BJ (cell line): ENCODE data around the gene MINDY3. TPM values are rescaled to one million over a fixed set of nuclear protein-coding genes. Genes with fewer than 3 reads are reported as not detected.
"Not testable (repeated sequence)": the region's sequence is repeated elsewhere in the genome, so short reads cannot be mapped to it uniquely, and the experiment has no call there.

Source experiments
- CTCF ChIA-PET: fragments of 350-600 bp; formaldehyde crosslinking; extraction: SDS; loops from one replicate; lab custom pipeline; 2021; ENCODE audit warnings: antibody characterized with exemption, inconsistent platforms; lab: Yijun Ruan, JAX
- POLR2A ChIA-PET: fragments of 300-600 bp; sonication (Branson Sonifier 250); formaldehyde crosslinking; extraction: SDS; loops from one replicate; lab custom pipeline; 2021; ENCODE audit warnings: antibody characterized with exemption; lab: Charles Lee
- DNase-seq: peaks from one replicate; pipeline ENCODE4 v3.0.0-alpha.2; 2011; ENCODE audit warnings: low read depth
- H3K27me3 ChIP-seq: 2 replicates; pipeline ENCODE4 v1.6.0; 2011; ENCODE audit warnings: low read length; ENCODE audit not compliant: control insufficient read depth, insufficient read depth
- H3K36me3 ChIP-seq: 2 replicates; pipeline ENCODE4 v1.5.1; 2011; ENCODE audit warnings: low read length; ENCODE audit not compliant: control insufficient read depth, insufficient read depth
- H3K4me3 ChIP-seq: 2 replicates; pipeline ENCODE4 v1.5.1; 2011; ENCODE audit warnings: low read depth, mild to moderate bottlenecking, control low read depth, low read length
- polyA plus RNA-seq: library from polyadenylated mRNA; depleted of rRNA; stranded (reverse); fragments of >200 nt; gene quantifications from 2 replicates; pipeline ENCODE4 v1.2.3, GENCODE V29; 2011
- TF ChIP-seq, protein P1 (sequence below): IDR thresholded peaks from 2 replicates; pipeline ENCODE4 v1.5.1; 2011; ENCODE audit warnings: low read depth, mild to moderate bottlenecking, control low read depth, inconsistent platforms, low read length, moderate library complexity; ENCODE audit not compliant: insufficient read depth

MINDY3 gene
- polyA plus RNA-seq, 1 experiment, result 11.9 TPM

DNA sequence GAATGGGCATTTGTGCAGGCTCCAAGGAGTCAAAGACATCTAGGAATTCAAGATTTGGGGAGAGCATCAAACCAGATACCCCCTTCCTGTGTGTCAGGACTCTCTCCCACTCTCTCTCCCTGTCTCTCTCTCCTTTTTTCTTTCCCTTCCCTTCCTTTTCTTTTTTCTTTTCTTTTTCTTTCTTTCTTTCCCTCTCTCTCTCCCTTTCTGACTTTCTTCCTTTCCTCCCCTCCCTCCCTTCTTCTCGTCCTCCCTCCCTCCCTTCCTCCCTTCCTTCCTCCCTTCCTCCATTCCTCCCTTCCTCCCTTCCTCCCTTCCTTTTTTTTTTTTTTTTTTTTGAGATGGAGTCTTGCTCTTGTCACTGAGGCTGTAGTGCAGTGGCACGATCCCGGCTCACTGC, 24.1 kb upstream of the MINDY3 start:
- Histone ChIP-seq H3K4me3 (no peak overlapping the region), H3K36me3 (no peaks in the 10 kb centered on the region), H3K27me3 (peaks cover 4% of the 10 kb centered on the region)
- ChIA-PET CTCF (interaction anchor here (1.4 kb wide), 1 partner anchor 18 kb away, joined by 3 read pairs; no protein-coding TSS in a partner anchor), POLR2A (no interaction called here)
- DNase-seq, result no peak
- TF ChIP-seq, protein P1, sequence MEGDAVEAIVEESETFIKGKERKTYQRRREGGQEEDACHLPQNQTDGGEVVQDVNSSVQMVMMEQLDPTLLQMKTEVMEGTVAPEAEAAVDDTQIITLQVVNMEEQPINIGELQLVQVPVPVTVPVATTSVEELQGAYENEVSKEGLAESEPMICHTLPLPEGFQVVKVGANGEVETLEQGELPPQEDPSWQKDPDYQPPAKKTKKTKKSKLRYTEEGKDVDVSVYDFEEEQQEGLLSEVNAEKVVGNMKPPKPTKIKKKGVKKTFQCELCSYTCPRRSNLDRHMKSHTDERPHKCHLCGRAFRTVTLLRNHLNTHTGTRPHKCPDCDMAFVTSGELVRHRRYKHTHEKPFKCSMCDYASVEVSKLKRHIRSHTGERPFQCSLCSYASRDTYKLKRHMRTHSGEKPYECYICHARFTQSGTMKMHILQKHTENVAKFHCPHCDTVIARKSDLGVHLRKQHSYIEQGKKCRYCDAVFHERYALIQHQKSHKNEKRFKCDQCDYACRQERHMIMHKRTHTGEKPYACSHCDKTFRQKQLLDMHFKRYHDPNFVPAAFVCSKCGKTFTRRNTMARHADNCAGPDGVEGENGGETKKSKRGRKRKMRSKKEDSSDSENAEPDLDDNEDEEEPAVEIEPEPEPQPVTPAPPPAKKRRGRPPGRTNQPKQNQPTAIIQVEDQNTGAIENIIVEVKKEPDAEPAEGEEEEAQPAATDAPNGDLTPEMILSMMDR, result no peak

DNA sequence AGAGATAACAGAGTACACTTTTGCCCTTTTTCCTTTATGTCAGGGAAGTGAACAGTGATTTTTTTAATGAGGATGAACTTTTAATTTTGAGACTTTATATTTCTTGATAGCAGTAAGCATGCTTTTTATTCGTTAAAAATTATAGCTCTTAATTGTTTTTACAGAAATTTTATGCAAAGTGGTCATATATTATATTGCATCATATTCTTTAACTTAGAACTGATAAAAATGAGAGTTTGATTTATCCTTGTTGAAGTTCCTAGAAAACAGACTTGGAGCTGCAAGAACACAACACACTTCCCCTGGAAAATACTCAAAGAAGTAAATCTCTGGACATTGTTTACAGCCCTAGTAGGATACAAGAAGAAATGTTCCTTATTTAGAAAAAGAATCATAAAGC, 21.2 kb upstream of the MINDY3 start:
- Histone ChIP-seq H3K4me3 (no peak overlapping the region), H3K36me3 (no peaks in the 10 kb centered on the region), H3K27me3 (peaks cover 5% of the 10 kb centered on the region)
- no peak for DNase-seq
- CTCF ChIA-PET, result interaction anchor here (1.8 kb wide), 1 partner anchor 21 kb away, joined by 6 read pairs; no protein-coding TSS in a partner anchor
- POLR2A ChIA-PET, result no interaction called here
- TF ChIP-seq, protein P1, result no peak

- peaks cover 3% of the 10 kb centered on the region for H3K27me3 ChIP-seq
- no peak for DNase-seq
- TF ChIP-seq, protein P1, result no peak
- no peaks in the 10 kb centered on the region for H3K36me3 ChIP-seq
- CTCF ChIA-PET, result interaction anchor here (0.7 to 1.9 kb wide), 7 partner anchors 9 to 894 kb away, joined by 3 to 9 read pairs (median 4); no protein-coding TSS in a partner anchor
- H3K4me3 ChIP-seq, result no peak overlapping the region
- POLR2A ChIA-PET, result no interaction called here
Observed at GRCh38 chr10:15879663-15880062, 19.4 kb upstream of the MINDY3 start.

DNA sequence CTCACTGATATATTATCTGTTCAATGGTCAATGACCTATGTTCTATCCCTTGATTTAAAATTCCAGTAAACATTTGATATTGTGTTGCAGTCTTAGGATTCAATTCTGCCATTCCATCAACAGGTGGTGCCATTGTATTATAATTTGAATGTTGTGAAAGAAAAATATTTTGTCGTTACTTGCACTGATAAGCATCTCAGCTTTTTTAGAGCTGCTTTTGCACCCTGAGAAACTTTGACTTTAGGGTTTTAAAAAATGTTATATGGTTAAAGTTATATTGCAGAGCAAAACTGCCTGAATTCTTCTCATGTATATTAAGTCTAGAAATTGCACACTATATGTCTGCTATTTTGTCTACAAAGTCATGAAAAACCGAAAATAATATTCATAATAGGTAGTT, 18.8 kb upstream of the MINDY3 start:
- POLR2A ChIA-PET, result no interaction called here
- TF ChIP-seq, protein P1, result peak; percentile 63
- no peak for DNase-seq
- CTCF ChIA-PET, result interaction anchor here (0.7 to 1.9 kb wide), 7 partner anchors 9 to 894 kb away, joined by 3 to 9 read pairs (median 4); no protein-coding TSS in a partner anchor
- Histone ChIP-seq H3K27me3 (peaks cover 3% of the 10 kb centered on the region), H3K36me3 (no peaks in the 10 kb centered on the region), H3K4me3 (no peak overlapping the region)

GRCh38 chr10:15877836-15878576, 17.7 kb upstream of the MINDY3 start:
- CTCF ChIA-PET, result interaction anchor here (1.3 to 1.9 kb wide), 2 partner anchors 620 to 667 kb away, joined by 4 to 9 read pairs; no protein-coding TSS in a partner anchor
- no peak for DNase-seq
- Histone ChIP-seq H3K4me3 (no peak overlapping the region), H3K27me3 (peaks cover 3% of the 10 kb centered on the region), H3K36me3 (no peaks in the 10 kb centered on the region)
- TF ChIP-seq, protein P1, result no peak
- POLR2A ChIA-PET, result interaction anchor here (0.6 kb wide), 1 partner anchor 1399 kb away, joined by 5 read pairs; no protein-coding TSS in a partner anchor

- DNase-seq, POLR2A ChIA-PET, H3K27me3 ChIP-seq, CTCF ChIA-PET, H3K4me3 ChIP-seq, H3K36me3 ChIP-seq: not testable (repeated sequence)
Observed at GRCh38 chr10:15876274-15876673, 16.0 kb upstream of the MINDY3 start.

DNA sequence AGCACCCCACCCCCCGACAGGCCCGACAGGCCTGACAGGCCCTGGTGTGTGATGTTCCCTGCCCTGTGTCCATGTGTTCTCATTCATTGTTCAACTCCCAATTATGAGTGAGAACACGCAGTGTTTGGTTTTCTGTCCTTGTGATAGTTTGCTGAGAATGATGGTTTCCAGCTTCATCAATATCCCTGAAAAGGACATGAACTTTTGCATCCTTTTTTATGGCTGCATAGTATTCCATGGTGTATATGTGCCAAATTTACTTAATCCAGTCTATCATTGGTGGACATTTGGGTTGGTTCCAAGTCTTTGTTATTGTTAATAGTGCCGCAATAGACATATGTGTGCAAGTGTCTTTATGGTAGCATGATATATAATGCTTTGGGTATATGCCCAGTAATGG, 12.3 kb upstream of the MINDY3 start:
- POLR2A ChIA-PET, H3K36me3 ChIP-seq: not testable (repeated sequence)
- CTCF ChIA-PET, result interaction anchor here (0.6 kb wide), 1 partner anchor 12 kb away, joined by 3 read pairs; the partner anchor contains the start of gene MINDY3

More for the DNA sequence above, 12.3 kb upstream of the MINDY3 start:
- not testable (repeated sequence) for H3K27me3 ChIP-seq, H3K4me3 ChIP-seq, DNase-seq
